ENCODE data around the gene FAM13B. TPM values are rescaled to one million over a fixed set of nuclear protein-coding genes. Genes with fewer than 3 reads are reported as not detected.

The FAM13B gene
- 12.2 and 15.1 TPM in 2 replicates for polyA plus RNA-seq (2011; rRNA removed)
- 4.5 and 5.3 TPM in 2 replicates for polyA plus RNA-seq (2012; cell fraction: cytosol; rRNA removed)
- polyA plus RNA-seq (2012; cell fraction: nucleus; rRNA removed) = 5.6 and 9.1 TPM in 2 replicates
- polyA plus RNA-seq (2017; fragmentation: RNase III; extraction: RNeasy Plus Mini Kit Qiagen cat#74134 plus additional on column Dnase treatment) = 14.9 to 17.4 TPM (median 15.4 TPM) in 3 replicates
- polyA minus RNA-seq (2011; rRNA and poly(A)+ RNA removed) = 13.9 and 15.4 TPM in 2 replicates

DNA sequence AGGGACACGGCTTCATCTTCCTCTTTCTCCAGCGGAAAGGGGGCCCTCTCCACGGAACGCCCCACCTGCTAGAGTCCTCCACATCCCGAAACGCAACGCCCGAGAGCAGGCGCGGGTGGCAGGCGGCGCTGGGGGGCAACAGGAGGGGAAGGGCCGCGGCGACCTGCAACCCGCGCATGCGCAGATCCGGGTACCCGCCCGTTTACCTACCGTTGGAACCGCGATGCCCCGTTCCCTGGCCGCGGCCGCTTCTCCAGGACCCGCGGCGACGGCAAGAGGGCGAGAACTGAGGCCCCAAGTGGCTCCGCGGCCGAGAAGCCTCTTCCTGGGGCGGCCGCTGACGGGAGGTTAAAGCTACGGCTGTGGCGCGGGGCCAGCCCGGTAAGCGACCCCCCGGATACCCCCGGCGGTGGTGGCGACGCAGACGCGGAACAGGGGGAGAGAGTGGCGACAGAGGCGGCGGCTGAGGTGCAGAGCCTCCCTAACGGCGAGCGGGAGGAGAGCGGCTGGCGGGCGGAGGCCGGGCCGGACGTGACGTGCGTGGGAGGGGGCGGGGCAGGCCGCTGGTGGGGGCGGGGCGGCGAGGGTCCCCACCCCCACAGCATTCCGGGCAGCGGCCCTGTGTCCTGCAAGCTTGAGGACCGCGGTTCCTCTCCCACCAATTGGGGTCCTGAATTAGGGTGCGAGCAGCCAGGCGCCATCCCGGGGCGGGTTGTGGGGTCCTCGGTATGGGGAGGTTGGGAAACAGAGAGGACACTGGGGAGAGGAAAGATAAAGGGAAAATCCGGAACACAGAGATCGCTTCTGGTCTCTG, at the start of gene FAM13B:
Gene FAM13B (minus strand): TSS at position 508 of the 814 bp plus-strand sequence. CDS start 13,968 bp downstream, outside the sequence.
- ChIA-PET POLR2A (interaction anchor here (0.7 to 1.5 kb wide), 2 partner anchors 100 to 278 kb away, joined by 3 read pairs; partner anchors contain the start of gene HNRNPA0), CTCF (interaction anchor here (0.6 to 20.0 kb wide), 5 partner anchors 28 to 255 kb away, joined by 3 to 402 read pairs (median 17); no protein-coding TSS in a partner anchor)
- FAIRE-seq (no peak), DNase-seq (ENCODE audit: low read depth in 1 of 2, low spot score in 1 of 2) (peak; percentile 75 to 85), ATAC-seq (peak; percentile 84 to 90)
- H3K4me1 ChIP-seq = peaks cover 33% of the 10 kb centered on the region
- H3K9me3 ChIP-seq = no peaks in the 10 kb centered on the region
- WGBS (ENCODE audit: missing lambda C conversion rate) = 0% methylated on average over 17 of the region's 81 CpGs
- H3K27ac ChIP-seq = peak within 1 kb of the TSS; percentile 95 to 98
- peak within 1 kb of the TSS; percentile 89 for H3K4me3 ChIP-seq
- H3K4me2 ChIP-seq = peak within 1 kb of the TSS; percentile 90
- TF ChIP-seq MYC (IDR thresholded peaks at IDR 0.05; ENCODE audit: borderline replicate concordance, low read length) (0 out of 2 replicates have a peak, but pooled peaks have one; percentile 9), NR3C1 (IDR thresholded peaks at IDR 0.05) (no peak), EP300 (IDR thresholded peaks at IDR 0.05) (no peak; a peak in 1 of 5 replicates), ESRRA (IDR thresholded peaks at IDR 0.05; ENCODE audit: borderline replicate concordance, low read length) (no peak), CHD2 (IDR thresholded peaks at IDR 0.05; ENCODE audit: low read length, partially characterized antibody) (peak; percentile 50), RAD21 (conservative IDR thresholded peaks at IDR 0.05 in 1 of 2, IDR thresholded peaks at IDR 0.05 in 1 of 2) (peak in 1 of 2 experiments; percentile 11; a peak in 1 of 5 replicates), RARB (CRISPR knock-in tag; IDR thresholded peaks at IDR 0.05) (no peak), TFCP2L1 (CRISPR knock-in tag; IDR thresholded peaks at IDR 0.05) (0 out of 2 replicates have a peak, but pooled peaks have one; percentile 42), FOXS1 (CRISPR knock-in tag; IDR thresholded peaks at IDR 0.05) (no peak), POLR2A (IDR thresholded peaks at IDR 0.05; ENCODE audit: low read length) (peak; percentile 77), HEYL (CRISPR knock-in tag; IDR thresholded peaks at IDR 0.05) (no peak), HOXB13 (CRISPR knock-in tag; IDR thresholded peaks at IDR 0.05; ENCODE audit: low read depth) (no peak), EHMT2 (IDR thresholded peaks at IDR 0.05; ENCODE audit: low read depth) (no peak), MAFK (IDR thresholded peaks at IDR 0.05; ENCODE audit: partially characterized antibody) (no peak), MAX (IDR thresholded peaks at IDR 0.05) (peak; percentile 51; the same call in 1 of the 2 replicates), HES2 (IDR thresholded peaks at IDR 0.05) (no peak), HOXA7 (CRISPR knock-in tag; IDR thresholded peaks at IDR 0.05) (no peak), RNF2 (IDR thresholded peaks at IDR 0.05; ENCODE audit: borderline replicate concordance, low read depth) (no peak), GATA3 (IDR thresholded peaks at IDR 0.05; ENCODE audit: borderline replicate concordance) (0 out of 2 replicates have a peak, but pooled peaks have one; percentile 5), KDM5A (IDR thresholded peaks at IDR 0.05) (no peak), CHD4 (IDR thresholded peaks at IDR 0.05; ENCODE audit: borderline replicate concordance) (no peak), POLR2AphosphoS2 (conservative IDR thresholded peaks at IDR 0.05; ENCODE audit: low read length) (no peak), BCL3 (IDR thresholded peaks at IDR 0.05) (peak; percentile 95), NPAS2 (CRISPR knock-in tag; IDR thresholded peaks at IDR 0.05; ENCODE audit: borderline replicate concordance) (no peak), CBX2 (IDR thresholded peaks at IDR 0.05; ENCODE audit: borderline replicate concordance, low read depth) (no peak)
- TF ChIP-seq, protein P1, sequence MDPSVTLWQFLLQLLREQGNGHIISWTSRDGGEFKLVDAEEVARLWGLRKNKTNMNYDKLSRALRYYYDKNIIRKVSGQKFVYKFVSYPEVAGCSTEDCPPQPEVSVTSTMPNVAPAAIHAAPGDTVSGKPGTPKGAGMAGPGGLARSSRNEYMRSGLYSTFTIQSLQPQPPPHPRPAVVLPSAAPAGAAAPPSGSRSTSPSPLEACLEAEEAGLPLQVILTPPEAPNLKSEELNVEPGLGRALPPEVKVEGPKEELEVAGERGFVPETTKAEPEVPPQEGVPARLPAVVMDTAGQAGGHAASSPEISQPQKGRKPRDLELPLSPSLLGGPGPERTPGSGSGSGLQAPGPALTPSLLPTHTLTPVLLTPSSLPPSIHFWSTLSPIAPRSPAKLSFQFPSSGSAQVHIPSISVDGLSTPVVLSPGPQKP (IDR thresholded peaks at IDR 0.05; ENCODE audit: low read depth, low read length) = no peak
- TF ChIP-seq, protein P2, sequence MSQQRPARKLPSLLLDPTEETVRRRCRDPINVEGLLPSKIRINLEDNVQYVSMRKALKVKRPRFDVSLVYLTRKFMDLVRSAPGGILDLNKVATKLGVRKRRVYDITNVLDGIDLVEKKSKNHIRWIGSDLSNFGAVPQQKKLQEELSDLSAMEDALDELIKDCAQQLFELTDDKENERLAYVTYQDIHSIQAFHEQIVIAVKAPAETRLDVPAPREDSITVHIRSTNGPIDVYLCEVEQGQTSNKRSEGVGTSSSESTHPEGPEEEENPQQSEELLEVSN (IDR thresholded peaks at IDR 0.05; ENCODE audit: borderline replicate concordance, low read depth) = peak; percentile 62
- TF ChIP-seq, protein P3, sequence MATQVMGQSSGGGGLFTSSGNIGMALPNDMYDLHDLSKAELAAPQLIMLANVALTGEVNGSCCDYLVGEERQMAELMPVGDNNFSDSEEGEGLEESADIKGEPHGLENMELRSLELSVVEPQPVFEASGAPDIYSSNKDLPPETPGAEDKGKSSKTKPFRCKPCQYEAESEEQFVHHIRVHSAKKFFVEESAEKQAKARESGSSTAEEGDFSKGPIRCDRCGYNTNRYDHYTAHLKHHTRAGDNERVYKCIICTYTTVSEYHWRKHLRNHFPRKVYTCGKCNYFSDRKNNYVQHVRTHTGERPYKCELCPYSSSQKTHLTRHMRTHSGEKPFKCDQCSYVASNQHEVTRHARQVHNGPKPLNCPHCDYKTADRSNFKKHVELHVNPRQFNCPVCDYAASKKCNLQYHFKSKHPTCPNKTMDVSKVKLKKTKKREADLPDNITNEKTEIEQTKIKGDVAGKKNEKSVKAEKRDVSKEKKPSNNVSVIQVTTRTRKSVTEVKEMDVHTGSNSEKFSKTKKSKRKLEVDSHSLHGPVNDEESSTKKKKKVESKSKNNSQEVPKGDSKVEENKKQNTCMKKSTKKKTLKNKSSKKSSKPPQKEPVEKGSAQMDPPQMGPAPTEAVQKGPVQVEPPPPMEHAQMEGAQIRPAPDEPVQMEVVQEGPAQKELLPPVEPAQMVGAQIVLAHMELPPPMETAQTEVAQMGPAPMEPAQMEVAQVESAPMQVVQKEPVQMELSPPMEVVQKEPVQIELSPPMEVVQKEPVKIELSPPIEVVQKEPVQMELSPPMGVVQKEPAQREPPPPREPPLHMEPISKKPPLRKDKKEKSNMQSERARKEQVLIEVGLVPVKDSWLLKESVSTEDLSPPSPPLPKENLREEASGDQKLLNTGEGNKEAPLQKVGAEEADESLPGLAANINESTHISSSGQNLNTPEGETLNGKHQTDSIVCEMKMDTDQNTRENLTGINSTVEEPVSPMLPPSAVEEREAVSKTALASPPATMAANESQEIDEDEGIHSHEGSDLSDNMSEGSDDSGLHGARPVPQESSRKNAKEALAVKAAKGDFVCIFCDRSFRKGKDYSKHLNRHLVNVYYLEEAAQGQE (IDR thresholded peaks at IDR 0.05) = peak; percentile 24; the same call in 1 of the 2 replicates
- TF ChIP-seq, protein P4, sequence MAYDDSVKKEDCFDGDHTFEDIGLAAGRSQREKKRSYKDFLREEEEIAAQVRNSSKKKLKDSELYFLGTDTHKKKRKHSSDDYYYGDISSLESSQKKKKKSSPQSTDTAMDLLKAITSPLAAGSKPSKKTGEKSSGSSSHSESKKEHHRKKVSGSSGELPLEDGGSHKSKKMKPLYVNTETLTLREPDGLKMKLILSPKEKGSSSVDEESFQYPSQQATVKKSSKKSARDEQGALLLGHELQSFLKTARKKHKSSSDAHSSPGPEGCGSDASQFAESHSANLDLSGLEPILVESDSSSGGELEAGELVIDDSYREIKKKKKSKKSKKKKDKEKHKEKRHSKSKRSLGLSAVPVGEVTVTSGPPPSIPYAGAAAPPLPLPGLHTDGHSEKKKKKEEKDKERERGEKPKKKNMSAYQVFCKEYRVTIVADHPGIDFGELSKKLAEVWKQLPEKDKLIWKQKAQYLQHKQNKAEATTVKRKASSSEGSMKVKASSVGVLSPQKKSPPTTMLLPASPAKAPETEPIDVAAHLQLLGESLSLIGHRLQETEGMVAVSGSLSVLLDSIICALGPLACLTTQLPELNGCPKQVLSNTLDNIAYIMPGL (CRISPR knock-in tag; IDR thresholded peaks at IDR 0.05; ENCODE audit: borderline replicate concordance) = no peak

All from A549 (cell line).